ENCODE measurements around the gene PAPPA2. TPM values are rescaled to one million over a fixed set of nuclear protein-coding genes. Genes with fewer than 3 reads are reported as not detected.

The PAPPA2 gene
- total and polyA plus RNA-seq, 2 donors (not counting 1 experiment from before 2014, with no cell fraction given): not detected

GRCh38 chr1:176559474-176559873, 96.5 kb downstream of the PAPPA2 start:
- Histone ChIP-seq H3K27me3 (replicated peaks in 1 of 4; ENCODE audit: control extremely low read depth in 1 of 4, control insufficient read depth in 3 of 4, insufficient read depth in 4 of 4, low read length in 3 of 4) (no peaks in the 10 kb centered on the region), H3K4me2 (replicated peaks; ENCODE audit: low read depth, low read length, poor library complexity, severe bottlenecking) (no peak overlapping the region), H3K4me3 (ENCODE audit: control extremely low read depth in 1 of 5, extremely low read depth in 1 of 5, insufficient read depth in 1 of 5, low read depth in 2 of 5, low read length in 4 of 5) (no peak overlapping the region), H3K36me3 (replicated peaks in 1 of 2; ENCODE audit: control extremely low read depth in 1 of 2, control insufficient read depth in 1 of 2, extremely low read depth in 1 of 2, insufficient read depth in 2 of 2, low read length in 1 of 2) (no peaks in the 10 kb centered on the region), H3K4me1 (ENCODE audit: control insufficient read depth in 2 of 2, insufficient read depth in 2 of 2, low read length in 2 of 2) (no peaks in the 10 kb centered on the region), H3K9me3 (ENCODE audit: control extremely low read depth in 1 of 3, control insufficient read depth in 2 of 3, insufficient read depth in 1 of 3, low read length in 2 of 3) (peaks cover 0 to 3% (median 0%) of the 10 kb centered on the region in 3 donors), H3K9ac (ENCODE audit: low read length) (no peak overlapping the region), H2AFZ (ENCODE audit: insufficient read depth, low read depth, low read length, poor library complexity, severe bottlenecking) (no peak overlapping the region), H3K79me2 (ENCODE audit: control insufficient read depth, insufficient read depth, low read length) (no peaks in the 10 kb centered on the region), H3K27ac (ENCODE audit: low read length in 2 of 2) (no peak overlapping the region), H4K20me1 (ENCODE audit: control insufficient read depth, insufficient read depth, low read length, poor library complexity, severe bottlenecking) (no peaks in the 10 kb centered on the region)
- WGBS (ENCODE audit: insufficient coverage): 28% methylated on average over 4 of the region's 4 CpGs
- TF ChIP-seq EZH2 (IDR thresholded peaks at IDR 0.05; ENCODE audit: borderline replicate concordance, insufficient read depth, low read depth, low read length, poor library complexity, severe bottlenecking): no peak
- TF ChIP-seq, protein P1, sequence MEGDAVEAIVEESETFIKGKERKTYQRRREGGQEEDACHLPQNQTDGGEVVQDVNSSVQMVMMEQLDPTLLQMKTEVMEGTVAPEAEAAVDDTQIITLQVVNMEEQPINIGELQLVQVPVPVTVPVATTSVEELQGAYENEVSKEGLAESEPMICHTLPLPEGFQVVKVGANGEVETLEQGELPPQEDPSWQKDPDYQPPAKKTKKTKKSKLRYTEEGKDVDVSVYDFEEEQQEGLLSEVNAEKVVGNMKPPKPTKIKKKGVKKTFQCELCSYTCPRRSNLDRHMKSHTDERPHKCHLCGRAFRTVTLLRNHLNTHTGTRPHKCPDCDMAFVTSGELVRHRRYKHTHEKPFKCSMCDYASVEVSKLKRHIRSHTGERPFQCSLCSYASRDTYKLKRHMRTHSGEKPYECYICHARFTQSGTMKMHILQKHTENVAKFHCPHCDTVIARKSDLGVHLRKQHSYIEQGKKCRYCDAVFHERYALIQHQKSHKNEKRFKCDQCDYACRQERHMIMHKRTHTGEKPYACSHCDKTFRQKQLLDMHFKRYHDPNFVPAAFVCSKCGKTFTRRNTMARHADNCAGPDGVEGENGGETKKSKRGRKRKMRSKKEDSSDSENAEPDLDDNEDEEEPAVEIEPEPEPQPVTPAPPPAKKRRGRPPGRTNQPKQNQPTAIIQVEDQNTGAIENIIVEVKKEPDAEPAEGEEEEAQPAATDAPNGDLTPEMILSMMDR (IDR thresholded peaks at IDR 0.05): no peak
- no peak for ATAC-seq (ENCODE audit: low read depth)
- H3K4me1 Mint-ChIP-seq: peaks cover 2% of the 10 kb centered on the region
- peaks cover 34% of the 10 kb centered on the region for H3K27me3 Mint-ChIP-seq
- no peak overlapping the region for H3K27ac Mint-ChIP-seq
- ChIA-PET CTCF (interaction anchor here (1.2 to 3.3 kb wide), 3 partner anchors 11 to 146 kb away, joined by 3 to 9 read pairs (median 8); no protein-coding TSS in a partner anchor), POLR2A (no interaction called here)
- DNase-seq: no peak
- intact Hi-C loops (cut with micrococcal nuclease): loop anchor here (5.0 kb wide), 1 partner anchor 1388 kb away; no protein-coding TSS in a partner anchor
- H3K9me3 Mint-ChIP-seq (ENCODE audit: insufficient read depth): no peaks in the 10 kb centered on the region
- no peak overlapping the region for H3K4me3 Mint-ChIP-seq

DNA sequence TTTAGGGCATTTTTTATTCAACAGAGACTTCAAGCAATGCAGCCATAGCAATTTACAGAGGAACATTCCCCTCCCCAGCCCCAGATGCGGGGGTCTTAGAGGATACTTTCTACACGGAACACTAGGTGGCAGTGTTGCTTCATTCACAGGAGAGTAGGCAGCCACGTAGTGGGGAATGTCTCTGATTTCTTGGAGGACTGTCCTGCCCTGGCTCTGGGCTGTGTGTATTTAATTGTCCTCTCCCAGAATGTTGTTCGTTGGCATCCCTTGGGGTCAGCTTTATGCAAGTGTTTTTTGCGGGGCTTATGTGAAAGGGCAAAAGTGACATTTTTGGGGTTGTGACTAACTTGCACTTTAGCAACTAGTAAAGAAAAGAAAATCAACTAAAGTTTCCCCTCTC, 96.9 kb downstream of the PAPPA2 start:
- ChIA-PET CTCF (interaction anchor here (1.0 to 3.3 kb wide), 5 partner anchors 11 to 146 kb away, joined by 3 to 9 read pairs (median 3); no protein-coding TSS in a partner anchor), POLR2A (no interaction called here)
- Histone ChIP-seq H3K4me2 (replicated peaks; ENCODE audit: low read depth, low read length, poor library complexity, severe bottlenecking) (no peak overlapping the region), H2AFZ (ENCODE audit: insufficient read depth, low read depth, low read length, poor library complexity, severe bottlenecking) (no peak overlapping the region), H3K4me3 (ENCODE audit: control extremely low read depth in 1 of 5, extremely low read depth in 1 of 5, insufficient read depth in 1 of 5, low read depth in 2 of 5, low read length in 4 of 5) (no peak overlapping the region), H3K9ac (ENCODE audit: low read length) (no peak overlapping the region), H3K9me3 (ENCODE audit: control extremely low read depth in 1 of 3, control insufficient read depth in 2 of 3, insufficient read depth in 1 of 3, low read length in 2 of 3) (peaks cover 0 to 3% (median 0%) of the 10 kb centered on the region in 3 donors), H3K27me3 (replicated peaks in 1 of 4; ENCODE audit: control extremely low read depth in 1 of 4, control insufficient read depth in 3 of 4, insufficient read depth in 4 of 4, low read length in 3 of 4) (no peaks in the 10 kb centered on the region), H4K20me1 (ENCODE audit: control insufficient read depth, insufficient read depth, low read length, poor library complexity, severe bottlenecking) (no peaks in the 10 kb centered on the region), H3K4me1 (ENCODE audit: control insufficient read depth in 2 of 2, insufficient read depth in 2 of 2, low read length in 2 of 2) (no peaks in the 10 kb centered on the region), H3K36me3 (replicated peaks in 1 of 2; ENCODE audit: control extremely low read depth in 1 of 2, control insufficient read depth in 1 of 2, extremely low read depth in 1 of 2, insufficient read depth in 2 of 2, low read length in 1 of 2) (no peaks in the 10 kb centered on the region), H3K27ac (ENCODE audit: low read length in 2 of 2) (no peak overlapping the region), H3K79me2 (ENCODE audit: control insufficient read depth, insufficient read depth, low read length) (no peaks in the 10 kb centered on the region)
- peaks cover 2% of the 10 kb centered on the region for H3K4me1 Mint-ChIP-seq
- H3K4me3 Mint-ChIP-seq: no peak overlapping the region
- intact Hi-C loops (cut with micrococcal nuclease): loop anchor here (2.0 to 5.0 kb wide), 2 partner anchors 321 to 1387 kb away; no protein-coding TSS in a partner anchor
- no peak overlapping the region for H3K27ac Mint-ChIP-seq
- WGBS (ENCODE audit: insufficient coverage): 11% methylated on average over 3 of the region's 5 CpGs
- no peaks in the 10 kb centered on the region for H3K9me3 Mint-ChIP-seq (ENCODE audit: insufficient read depth)
- H3K27me3 Mint-ChIP-seq: peaks cover 30% of the 10 kb centered on the region
- TF ChIP-seq, protein P1 (IDR thresholded peaks at IDR 0.05): peak; percentile 72
- TF ChIP-seq EZH2 (IDR thresholded peaks at IDR 0.05; ENCODE audit: borderline replicate concordance, insufficient read depth, low read depth, low read length, poor library complexity, severe bottlenecking): no peak
- DNase-seq (peak; percentile 32), ATAC-seq (ENCODE audit: low read depth) (no peak)

Data from B cell (primary cell).